MCF 10A (cell line): Measurements from ENCODE around the gene RTN4R. TPM values are rescaled to one million over a fixed set of nuclear protein-coding genes. Genes with fewer than 3 reads are reported as not detected.

ENCODE experiments used
- BruUV-seq: library from RNA; stranded (reverse); fragments of 400-500 nt; replicated peaks from 2 replicates; lab custom pipeline; 2021; lab: Mats Ljungman, UMichigan
- CTCF ChIA-PET: fragments of 300-600 bp; sonication (Branson Sonifier 250); formaldehyde crosslinking; extraction: SDS; loops from one replicate; lab custom pipeline; 2021; ENCODE audit warnings: antibody characterized with exemption, inconsistent platforms; lab: Yijun Ruan, JAX
- POLR2A ChIA-PET: fragments of 300-600, 350-650 bp; sonication (Branson Sonifier 250); formaldehyde crosslinking; extraction: SDS; loops from one replicate; lab custom pipeline; 2020; ENCODE audit warnings: antibody characterized with exemption, inconsistent platforms; lab: Yijun Ruan, JAX
- DNase-seq: peaks from one replicate; pipeline ENCODE4 v3.0.0-alpha.2; 2018; ENCODE audit not compliant: unreplicated experiment
- H3K27ac Mint-ChIP-seq: one replicate; pipeline ENCODE4 v1.8.0; 2022; ENCODE audit warnings: mild to moderate bottlenecking, low read depth, mixed read lengths; ENCODE audit not compliant: unreplicated experiment
- H3K27me3 Mint-ChIP-seq: one replicate; pipeline ENCODE4 v1.8.0; 2022; ENCODE audit warnings: mixed read lengths; ENCODE audit not compliant: insufficient read depth, unreplicated experiment
- H3K36me3 Mint-ChIP-seq: one replicate; pipeline ENCODE4 v1.8.0; 2022; ENCODE audit warnings: mild to moderate bottlenecking, moderate library complexity, mixed read lengths; ENCODE audit not compliant: insufficient read depth, unreplicated experiment
- H3K4me1 Mint-ChIP-seq: one replicate; pipeline ENCODE4 v1.8.0; 2022; ENCODE audit warnings: mixed read lengths; ENCODE audit not compliant: insufficient read depth, unreplicated experiment
- H3K4me3 Mint-ChIP-seq: one replicate; pipeline ENCODE4 v1.8.0; 2022; ENCODE audit warnings: mild to moderate bottlenecking, moderate library complexity, mixed read lengths; ENCODE audit not compliant: unreplicated experiment
- H3K9me3 Mint-ChIP-seq: one replicate; pipeline ENCODE4 v1.8.0; 2022; ENCODE audit warnings: mixed read lengths; ENCODE audit not compliant: unreplicated experiment
- intact Hi-C: fragments of 100-400 bp; cut with micrococcal nuclease; formaldehyde crosslinking; loops from 2 replicates; pipeline ENCODE4 v1.14.1; 2022
- total RNA-seq: library from RNA; stranded (reverse); gene quantifications from 2 replicates; pipeline ENCODE4 v1.2.3, GENCODE V29; 2022
- TF ChIP-seq, protein P1 (sequence below): fragments of 200-600 bp; IDR thresholded peaks from one replicate; pipeline ENCODE4 v1.8.0; 2022; ENCODE audit warnings: antibody characterized with exemption, mild to moderate bottlenecking; ENCODE audit not compliant: unreplicated experiment

The RTN4R gene
- total RNA-seq, 1 experiment from 2014 or later, result 2.7 TPM

DNA sequence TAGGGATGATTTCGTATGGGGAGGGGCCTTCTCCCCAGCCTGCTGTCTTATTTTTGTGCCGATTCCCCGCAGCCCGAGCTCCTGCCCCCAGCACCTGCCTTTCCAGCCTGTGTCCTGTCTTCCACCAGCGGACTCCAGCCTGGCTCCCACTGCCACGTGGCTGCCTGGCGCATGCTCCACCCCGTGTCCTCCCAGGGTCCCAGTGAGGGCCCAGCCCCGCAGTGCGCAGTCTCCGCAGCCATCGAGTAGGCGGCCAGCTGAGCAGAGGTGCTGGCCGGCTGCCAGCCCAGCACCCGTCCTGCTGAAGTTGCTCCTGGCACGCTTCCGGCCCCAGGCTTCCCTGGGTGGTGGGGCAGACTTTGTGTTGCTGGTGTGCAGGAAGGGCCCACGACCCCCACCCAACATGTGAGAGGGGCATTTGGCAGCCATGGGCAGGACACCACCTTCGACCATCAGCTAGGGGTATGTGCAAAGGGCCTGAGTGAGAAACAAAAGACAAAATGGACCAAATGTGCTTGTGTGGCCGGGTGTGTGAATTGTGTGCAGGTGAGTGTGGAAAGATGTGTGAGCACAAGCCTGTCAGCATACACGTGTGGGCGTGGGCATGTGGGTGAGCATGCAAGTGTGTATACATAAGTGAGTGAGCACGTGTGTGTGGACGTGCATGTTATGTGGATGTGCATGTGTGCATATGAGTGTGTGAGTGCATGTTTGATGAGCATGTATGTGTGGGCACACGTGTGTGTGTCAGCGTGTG lies 55.9 kb downstream of the RTN4R start:
- intact Hi-C loops, result no loop called here
- H3K27ac Mint-ChIP-seq, result no peak overlapping the region
- BruUV-seq, result no TSS peak
- ChIA-PET POLR2A (no interaction called here), CTCF (interaction anchor here (0.6 kb wide), 1 partner anchor 81 kb away, joined by 3 read pairs; no protein-coding TSS in a partner anchor)
- TF ChIP-seq, protein P1, sequence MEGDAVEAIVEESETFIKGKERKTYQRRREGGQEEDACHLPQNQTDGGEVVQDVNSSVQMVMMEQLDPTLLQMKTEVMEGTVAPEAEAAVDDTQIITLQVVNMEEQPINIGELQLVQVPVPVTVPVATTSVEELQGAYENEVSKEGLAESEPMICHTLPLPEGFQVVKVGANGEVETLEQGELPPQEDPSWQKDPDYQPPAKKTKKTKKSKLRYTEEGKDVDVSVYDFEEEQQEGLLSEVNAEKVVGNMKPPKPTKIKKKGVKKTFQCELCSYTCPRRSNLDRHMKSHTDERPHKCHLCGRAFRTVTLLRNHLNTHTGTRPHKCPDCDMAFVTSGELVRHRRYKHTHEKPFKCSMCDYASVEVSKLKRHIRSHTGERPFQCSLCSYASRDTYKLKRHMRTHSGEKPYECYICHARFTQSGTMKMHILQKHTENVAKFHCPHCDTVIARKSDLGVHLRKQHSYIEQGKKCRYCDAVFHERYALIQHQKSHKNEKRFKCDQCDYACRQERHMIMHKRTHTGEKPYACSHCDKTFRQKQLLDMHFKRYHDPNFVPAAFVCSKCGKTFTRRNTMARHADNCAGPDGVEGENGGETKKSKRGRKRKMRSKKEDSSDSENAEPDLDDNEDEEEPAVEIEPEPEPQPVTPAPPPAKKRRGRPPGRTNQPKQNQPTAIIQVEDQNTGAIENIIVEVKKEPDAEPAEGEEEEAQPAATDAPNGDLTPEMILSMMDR, result no peak
- no peaks in the 10 kb centered on the region for H3K27me3 Mint-ChIP-seq
- no peaks in the 10 kb centered on the region for H3K9me3 Mint-ChIP-seq
- peaks cover 8% of the 10 kb centered on the region for H3K4me1 Mint-ChIP-seq
- DNase-seq, result peak; percentile 58
- no peak overlapping the region for H3K4me3 Mint-ChIP-seq
- H3K36me3 Mint-ChIP-seq, result no peaks in the 10 kb centered on the region

DNA sequence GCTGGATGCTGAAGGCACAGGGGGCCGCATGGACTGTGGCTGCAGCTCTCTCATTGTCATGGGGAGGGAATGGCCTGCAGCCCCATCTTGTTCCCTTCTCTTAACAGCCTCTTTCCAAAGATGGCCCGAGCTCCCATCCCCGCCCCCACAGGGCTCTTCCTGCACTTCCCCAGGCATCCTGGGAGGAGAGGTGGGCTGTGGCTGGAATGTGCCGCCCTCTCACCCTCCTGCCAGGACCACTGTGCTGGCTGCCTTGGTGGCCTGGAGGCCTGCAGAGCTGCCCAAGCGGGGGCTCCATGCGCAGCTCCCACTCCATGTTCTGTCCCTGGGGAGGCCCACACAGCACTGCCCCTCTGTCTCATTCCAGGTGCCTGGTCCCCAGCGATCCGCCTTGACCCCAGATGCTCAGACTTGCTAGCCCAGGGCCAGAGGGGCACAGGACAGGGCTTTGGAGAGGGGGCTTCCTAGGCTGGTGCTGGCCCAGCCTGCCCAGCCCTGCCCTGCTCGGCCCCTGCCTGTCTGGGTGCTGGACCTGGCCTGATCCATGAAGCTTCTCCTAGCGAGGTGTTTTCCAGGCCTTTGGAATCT lies 56.6 kb downstream of the RTN4R start:
- Mint-ChIP-seq H3K36me3 (no peaks in the 10 kb centered on the region), H3K4me1 (peaks cover 8% of the 10 kb centered on the region), H3K9me3 (no peaks in the 10 kb centered on the region), H3K27ac (no peak overlapping the region), H3K27me3 (no peaks in the 10 kb centered on the region), H3K4me3 (no peak overlapping the region)
- ChIA-PET POLR2A (no interaction called here), CTCF (no interaction called here)
- TF ChIP-seq, protein P1, result no peak
- no peak for DNase-seq
- no TSS peak for BruUV-seq
- intact Hi-C loops, result no loop called here

DNA sequence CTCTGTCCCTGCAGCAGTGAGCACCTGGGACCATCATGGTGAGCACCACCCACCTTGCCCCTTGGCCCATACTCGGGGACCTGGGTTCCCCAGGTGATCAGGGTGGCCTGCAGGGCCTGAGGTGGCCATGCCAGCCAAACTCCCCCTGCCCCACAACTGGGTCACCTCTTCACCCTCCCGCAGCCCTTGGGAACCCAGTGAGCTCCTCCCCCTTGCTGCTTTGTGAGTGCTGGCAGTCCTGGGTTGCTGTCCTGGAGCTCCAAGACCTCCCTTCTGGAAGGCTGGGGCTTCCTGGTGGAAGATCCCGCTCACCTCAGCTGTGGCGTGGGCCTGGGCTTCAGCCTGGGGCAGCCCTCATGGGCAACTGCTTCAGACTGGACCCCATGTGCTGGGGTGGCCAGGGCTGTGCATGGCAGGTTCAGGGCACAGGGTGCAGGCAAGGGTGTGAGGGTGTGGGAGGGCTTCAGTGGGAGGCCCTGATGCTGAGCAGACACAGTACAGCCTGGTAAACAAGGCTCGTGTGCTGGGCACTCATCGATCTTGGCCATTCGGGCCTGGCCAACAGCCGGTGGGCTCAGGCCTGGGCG lies 57.6 kb downstream of the RTN4R start:
- TF ChIP-seq, protein P1, result no peak
- POLR2A ChIA-PET, result no interaction called here
- Mint-ChIP-seq H3K27ac (no peak overlapping the region), H3K4me1 (peaks cover 14% of the 10 kb centered on the region), H3K27me3 (no peaks in the 10 kb centered on the region), H3K9me3 (no peaks in the 10 kb centered on the region), H3K4me3 (no peak overlapping the region), H3K36me3 (no peaks in the 10 kb centered on the region)
- intact Hi-C loops, result no loop called here
- no TSS peak for BruUV-seq
- CTCF ChIA-PET, result no interaction called here
- DNase-seq, result no peak

DNA sequence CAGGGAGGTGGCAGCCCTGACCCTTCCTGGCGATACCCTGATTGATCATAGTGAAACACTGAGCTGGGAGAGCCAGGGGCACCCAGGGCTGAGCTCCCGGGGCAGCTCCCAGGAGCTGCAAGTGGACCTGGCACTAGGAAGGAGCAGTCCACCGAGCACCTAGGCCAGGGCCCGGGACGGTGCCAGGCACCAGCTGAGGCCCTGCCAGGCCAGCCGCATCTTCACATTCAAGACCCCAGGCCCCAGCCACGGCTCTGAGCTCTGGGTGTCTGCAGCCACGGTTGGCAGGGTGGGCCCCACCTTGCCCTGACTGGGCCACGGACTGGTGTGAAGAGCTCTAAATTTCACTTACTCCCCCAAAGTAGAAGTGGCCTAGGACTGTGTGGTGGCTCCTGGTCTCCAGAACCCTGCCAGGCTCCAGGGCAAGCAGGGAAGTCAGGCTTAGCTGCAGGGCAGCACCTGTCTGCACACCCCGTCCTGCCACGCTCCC lies 58.3 kb downstream of the RTN4R start:
- intact Hi-C loops, result no loop called here
- ChIA-PET CTCF (interaction anchor here (0.8 kb wide), 1 partner anchor 32 kb away, joined by 4 read pairs; no protein-coding TSS in a partner anchor), POLR2A (interaction anchor here (1.1 kb wide), 1 partner anchor 17 kb away, joined by 3 read pairs; no protein-coding TSS in a partner anchor)
- Mint-ChIP-seq H3K4me1 (peaks cover 14% of the 10 kb centered on the region), H3K9me3 (no peaks in the 10 kb centered on the region), H3K4me3 (no peak overlapping the region), H3K27me3 (no peaks in the 10 kb centered on the region), H3K27ac (no peak overlapping the region), H3K36me3 (no peaks in the 10 kb centered on the region)
- no TSS peak for BruUV-seq
- no peak for DNase-seq
- TF ChIP-seq, protein P1, result no peak
